Suprapubic skin (tissue), 2 donors: ENCODE data around the gene HACD2.

Experiments
- EP300 ChIP-seq: sonication (generic); formaldehyde crosslinking; IDR thresholded peaks from one replicate; pipeline ENCODE4 v1.6.1; 2017; ENCODE audit warnings: antibody characterized with exemption
- POLR2A ChIP-seq, 2 donors: fragments of 450-650 bp; IDR thresholded peaks; one replicate each; pipeline ENCODE4 v1.6.1; 2017; ENCODE audit warnings: antibody characterized with exemption in 2 of 2, mild to moderate bottlenecking in 2 of 2, moderate library complexity in 2 of 2

DNA sequence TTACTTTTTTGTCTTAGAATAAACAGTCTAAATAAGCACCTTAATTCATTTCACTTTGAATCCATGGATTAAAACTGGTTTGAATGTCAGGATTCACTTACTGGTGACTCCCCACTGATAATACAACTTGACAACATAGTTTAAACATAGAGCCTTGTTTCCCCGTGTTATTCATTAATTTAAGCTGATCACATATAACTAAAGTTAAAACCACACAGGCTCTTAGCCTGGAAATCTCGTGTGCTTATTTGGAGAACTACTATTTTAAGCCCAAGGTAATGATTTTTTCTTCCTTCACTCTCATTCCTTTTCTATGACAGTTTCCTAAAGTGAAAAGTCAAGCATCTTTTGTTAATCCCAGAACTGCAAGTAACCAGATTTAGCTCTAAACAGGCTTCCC, 64.2 kb downstream of the HACD2 start:
- TF ChIP-seq POLR2A (IDR thresholded peaks at IDR 0.05), result no peak
- no peak for TF ChIP-seq EP300
